MG63 (cell line): ENCODE results near the gene SLC36A1. TPM values are rescaled to one million over a fixed set of nuclear protein-coding genes. Genes with fewer than 3 reads are reported as not detected.

Experiments used
- DNase-seq: peaks from one replicate; pipeline ENCODE4 v3.0.0-alpha.2; 2020
- H3K27me3 ChIP-seq: fragments of 250-450 bp; sonication (Bioruptor Pico); 2 replicates; pipeline ENCODE4 v1.5.1; 2020; ENCODE audit warnings: mild to moderate bottlenecking, moderate library complexity
- H3K36me3 ChIP-seq: fragments of 250-450 bp; sonication (Bioruptor Pico); 2 replicates; pipeline ENCODE4 v1.5.1; 2020; ENCODE audit warnings: mild to moderate bottlenecking, moderate library complexity
- H3K4me3 ChIP-seq: fragments of 250-450 bp; sonication (Bioruptor Pico); 2 replicates; pipeline ENCODE4 v1.5.1; 2020; ENCODE audit warnings: mild to moderate bottlenecking, moderate library complexity
- H3K9me3 ChIP-seq: fragments of 250-450 bp; sonication (Bioruptor Pico); 2 replicates; pipeline ENCODE4 v1.5.1; 2020; ENCODE audit warnings: mild to moderate bottlenecking, moderate library complexity
- total RNA-seq: library from RNA; depleted of rRNA; stranded (reverse); fragments of >200 nt; shearing (Covaris generic); gene quantifications from 2 replicates; pipeline ENCODE4 v1.2.3, GENCODE V29; 2014; ENCODE audit warnings: low replicate concordance

The SLC36A1 gene
- total RNA-seq, 1 experiment from 2014 or later = 5.8 TPM

DNA sequence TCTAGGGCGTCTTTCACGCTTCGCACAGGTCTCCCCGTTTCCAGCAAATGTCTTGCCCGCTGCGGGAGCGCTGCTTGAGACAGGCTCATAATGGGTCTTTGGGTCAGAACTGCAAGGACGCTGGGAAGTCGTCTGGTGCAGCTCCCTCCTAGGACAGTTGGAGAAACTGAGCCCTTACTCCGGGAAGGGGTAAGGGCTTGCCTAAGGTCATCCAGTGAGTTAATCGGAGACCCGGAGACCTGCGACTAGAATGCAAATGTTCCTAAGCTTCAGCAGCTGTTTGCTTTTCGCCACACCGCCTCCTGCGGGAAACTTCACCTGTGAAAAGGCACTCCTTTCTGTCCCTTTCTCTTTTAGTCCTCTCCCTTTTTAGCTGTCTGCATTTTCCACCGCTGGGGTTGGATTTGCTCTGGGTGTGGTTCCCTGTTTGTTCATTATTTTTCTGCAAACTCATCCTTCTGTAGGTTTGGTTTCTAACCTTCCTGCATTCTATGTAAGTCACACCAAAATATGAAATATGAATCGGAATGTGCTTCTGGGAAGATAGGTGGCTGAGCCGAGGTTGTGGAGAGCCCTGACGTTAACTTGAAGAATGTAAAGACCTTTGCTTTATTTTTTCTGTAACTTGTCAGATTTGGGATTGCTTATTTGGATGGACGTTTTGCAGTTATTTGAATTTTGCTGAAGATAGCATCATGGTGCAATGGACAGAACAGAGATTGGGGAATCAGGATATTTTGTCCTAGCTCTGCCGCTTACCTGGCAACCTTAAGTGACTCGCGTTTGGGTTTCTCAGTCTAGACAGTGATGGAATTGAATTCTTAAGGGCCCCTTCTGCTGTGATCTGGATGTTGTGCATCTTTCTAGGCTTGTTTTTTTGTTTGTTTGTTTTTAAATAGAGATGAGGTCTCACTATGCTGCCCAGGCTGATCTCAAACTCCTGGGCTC, 909 bp downstream of the SLC36A1 start:
- peak overlapping the region; percentile 64 for H3K4me3 ChIP-seq
- H3K9me3 ChIP-seq = no peaks in the 10 kb centered on the region
- H3K27me3 ChIP-seq = peaks cover 8% of the 10 kb centered on the region; the same call in 1 of the 2 replicates
- no peaks in the 10 kb centered on the region for H3K36me3 ChIP-seq
- peak; percentile 9 for DNase-seq

DNA sequence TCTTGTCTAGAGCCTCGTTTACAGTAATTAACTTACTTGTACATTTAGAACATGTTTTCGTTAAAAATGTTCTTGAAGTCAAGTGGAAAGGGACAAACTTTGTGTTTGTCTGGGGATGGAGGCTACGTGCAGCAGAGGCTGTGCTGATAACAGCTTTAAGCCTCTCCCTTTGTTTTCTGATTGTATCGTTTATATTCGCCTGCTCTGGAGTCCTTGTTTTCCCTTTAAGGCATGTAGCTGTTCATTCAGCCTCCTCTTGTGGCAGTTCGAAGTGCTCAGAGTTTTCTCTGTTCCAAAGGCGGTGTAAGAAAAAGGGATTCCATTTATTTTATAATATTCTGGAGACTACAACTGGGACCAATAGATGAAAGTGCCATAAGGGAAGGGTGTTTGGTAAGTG, 1.9 kb downstream of the SLC36A1 start:
- no peaks in the 10 kb centered on the region for H3K36me3 ChIP-seq
- H3K4me3 ChIP-seq = no peak overlapping the region
- H3K9me3 ChIP-seq = no peaks in the 10 kb centered on the region
- H3K27me3 ChIP-seq = peaks cover 8% of the 10 kb centered on the region; the same call in 1 of the 2 replicates
- no peak for DNase-seq

DNA sequence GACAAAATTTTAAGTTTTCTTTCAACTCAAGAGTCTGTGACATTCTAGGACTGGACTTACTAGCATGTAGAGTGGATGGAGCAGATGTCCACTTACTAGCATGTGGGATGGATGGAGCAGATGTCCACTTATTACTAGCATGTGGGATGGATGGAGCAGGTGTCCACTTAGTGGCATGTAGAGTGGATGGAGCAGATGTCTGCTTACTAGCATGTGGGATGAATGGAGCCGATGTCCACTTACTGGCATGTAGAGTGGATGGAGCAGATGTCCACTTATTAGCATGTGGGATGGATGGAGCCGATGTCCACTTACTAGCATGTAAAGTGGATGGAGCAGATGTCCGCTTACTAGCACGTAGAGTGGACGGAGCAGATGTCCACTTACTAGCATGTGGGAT, 2.4 kb downstream of the SLC36A1 start:
- Histone ChIP-seq H3K27me3 (peaks cover 7% of the 10 kb centered on the region; the same call in 1 of the 2 replicates), H3K9me3 (no peaks in the 10 kb centered on the region), H3K36me3 (no peaks in the 10 kb centered on the region), H3K4me3 (no peak overlapping the region)
- DNase-seq = no peak

DNA sequence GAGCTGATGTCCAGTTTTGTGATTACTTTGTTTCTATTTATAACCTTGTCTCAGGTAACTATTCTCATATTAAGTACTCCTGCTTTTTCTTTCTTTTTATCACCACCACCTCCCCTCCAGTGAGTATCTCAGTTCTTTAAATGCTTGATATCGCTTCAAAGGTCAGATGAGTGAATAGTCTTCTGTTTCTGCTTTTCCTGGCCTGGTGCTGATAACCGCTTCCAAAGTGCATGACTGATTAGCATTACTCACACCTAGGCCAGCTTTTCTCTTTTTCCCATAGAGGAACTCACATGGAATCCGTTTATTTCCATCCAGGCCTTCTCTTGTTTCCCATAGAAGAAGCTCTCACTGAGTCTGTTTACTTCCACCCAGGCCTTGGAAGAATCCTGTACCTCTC, 3.2 kb downstream of the SLC36A1 start:
- Histone ChIP-seq H3K9me3 (no peaks in the 10 kb centered on the region), H3K36me3 (no peaks in the 10 kb centered on the region), H3K27me3 (peaks cover 4% of the 10 kb centered on the region; the same call in 1 of the 2 replicates), H3K4me3 (no peak overlapping the region)
- no peak for DNase-seq

DNA sequence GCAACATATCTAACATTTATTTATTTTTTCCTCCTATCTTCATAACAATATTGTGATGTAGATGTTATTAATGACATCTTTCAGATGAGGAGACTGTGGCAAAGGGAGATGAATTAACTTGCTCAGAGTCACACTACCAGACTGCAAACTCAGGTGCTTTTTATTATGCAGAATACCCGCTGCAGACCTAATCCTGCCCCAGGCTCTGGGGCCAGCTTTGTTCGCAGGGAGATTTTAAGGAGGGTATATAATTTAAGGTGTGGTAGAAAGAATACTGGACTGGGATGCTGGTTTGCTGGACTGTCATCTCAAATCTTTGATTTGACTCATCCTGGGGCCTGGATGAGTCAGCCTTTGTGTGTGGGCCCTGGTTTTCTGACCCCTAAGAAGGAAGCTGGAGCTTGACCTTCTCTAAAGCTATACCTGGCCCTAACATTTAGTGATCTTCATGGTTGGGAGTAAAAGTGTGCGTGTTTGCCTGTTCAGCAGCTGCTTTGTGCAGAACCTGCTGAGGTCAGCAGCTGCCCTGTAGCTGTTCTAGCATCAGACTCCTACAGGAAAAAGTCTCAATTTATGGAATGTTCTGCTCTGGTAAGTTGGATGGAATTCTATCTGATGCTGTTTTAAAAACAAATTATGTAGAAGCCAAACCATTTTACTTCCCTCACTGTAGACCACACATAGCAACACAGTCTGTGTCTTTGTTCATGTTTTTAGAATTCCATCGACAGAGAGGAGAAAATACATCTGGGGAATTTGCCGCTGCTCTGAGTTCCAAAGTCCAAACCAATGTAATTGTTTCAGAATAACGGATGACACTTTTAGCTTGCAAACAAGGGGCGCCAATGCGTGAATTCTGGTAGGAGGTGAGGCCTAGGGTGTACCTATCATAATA, 4.5 kb downstream of the SLC36A1 start:
- no peak overlapping the region for H3K4me3 ChIP-seq
- no peaks in the 10 kb centered on the region for H3K9me3 ChIP-seq
- peak; percentile 26 for DNase-seq
- H3K36me3 ChIP-seq = no peaks in the 10 kb centered on the region
- peaks cover under 1% of the 10 kb centered on the region; the same call in 1 of the 2 replicates for H3K27me3 ChIP-seq

DNA sequence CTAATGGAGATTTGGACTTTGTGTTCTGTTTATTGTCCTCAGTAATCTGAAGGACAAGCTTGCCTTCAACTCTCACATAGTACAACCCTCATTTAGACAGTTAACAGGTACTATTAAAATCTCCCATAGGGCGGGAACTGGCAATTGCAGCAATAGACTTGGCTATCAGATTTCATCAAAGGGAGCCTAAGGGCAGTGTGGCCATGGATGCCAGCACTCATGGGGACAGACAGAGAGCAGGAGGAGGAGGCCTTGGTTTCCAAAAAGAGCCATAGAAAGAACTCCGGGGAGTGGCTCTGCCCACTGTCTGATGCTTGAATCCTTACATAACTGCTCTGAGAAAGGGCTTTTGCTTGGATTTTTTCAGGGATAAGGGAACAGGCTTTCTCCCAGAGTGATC, 6.8 kb downstream of the SLC36A1 start:
- Histone ChIP-seq H3K36me3 (no peaks in the 10 kb centered on the region), H3K9me3 (no peaks in the 10 kb centered on the region), H3K27me3 (no peaks in the 10 kb centered on the region), H3K4me3 (no peak overlapping the region)
- no peak for DNase-seq

DNA sequence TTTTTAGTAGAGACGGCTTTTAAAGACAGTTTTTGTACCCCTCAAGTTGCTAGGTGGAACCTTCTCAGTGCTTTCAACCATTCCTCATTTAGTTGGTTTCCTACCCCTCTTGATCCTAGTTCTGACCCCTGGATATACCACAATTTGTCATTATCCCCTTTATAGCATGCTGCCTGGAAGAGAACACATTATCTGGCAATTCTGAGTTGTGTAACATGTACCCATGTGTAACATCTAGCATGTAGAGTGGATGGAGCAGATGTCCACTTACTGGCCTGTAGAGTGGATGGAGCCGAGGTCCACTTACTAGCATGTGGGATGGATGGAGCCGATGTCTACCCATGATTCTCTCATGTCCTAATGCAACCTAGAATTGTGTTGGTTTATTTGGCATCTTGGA, 7.5 kb downstream of the SLC36A1 start:
- Histone ChIP-seq H3K4me3 (no peak overlapping the region), H3K27me3 (no peaks in the 10 kb centered on the region), H3K36me3 (no peaks in the 10 kb centered on the region), H3K9me3 (no peaks in the 10 kb centered on the region)
- no peak for DNase-seq

DNA sequence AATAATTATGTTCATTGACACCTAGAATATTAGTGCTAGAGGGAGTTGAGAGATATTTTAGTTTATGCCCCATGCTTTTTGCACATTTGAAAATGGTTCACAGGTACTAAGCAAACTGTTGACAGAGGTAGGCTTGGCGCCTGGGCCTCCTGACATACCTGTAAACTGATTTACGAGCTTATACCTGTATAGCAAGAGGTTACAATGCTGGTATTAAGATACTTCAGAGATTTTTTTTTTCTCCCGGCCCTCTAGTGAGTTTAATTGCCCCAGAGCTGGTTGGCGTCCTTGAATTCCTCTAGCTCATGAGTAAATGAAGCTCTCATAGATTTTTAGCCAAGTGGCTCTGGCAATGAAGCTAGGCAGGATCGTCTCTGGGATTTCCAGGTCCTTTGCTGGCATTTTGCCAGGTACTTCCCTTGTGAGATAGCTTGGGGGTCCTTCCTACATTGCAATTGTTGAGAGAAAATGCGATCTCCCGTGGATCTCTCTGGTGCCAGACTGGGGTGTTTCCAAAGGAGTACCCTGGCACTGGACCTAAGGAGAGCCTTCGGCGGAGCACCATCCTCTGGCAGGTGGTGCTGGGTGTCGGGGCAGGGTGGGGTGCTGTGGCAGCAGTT, 9.0 kb downstream of the SLC36A1 start:
- no peaks in the 10 kb centered on the region for H3K27me3 ChIP-seq
- DNase-seq = no peak
- no peak overlapping the region for H3K4me3 ChIP-seq
- no peaks in the 10 kb centered on the region for H3K9me3 ChIP-seq
- no peaks in the 10 kb centered on the region for H3K36me3 ChIP-seq

DNA sequence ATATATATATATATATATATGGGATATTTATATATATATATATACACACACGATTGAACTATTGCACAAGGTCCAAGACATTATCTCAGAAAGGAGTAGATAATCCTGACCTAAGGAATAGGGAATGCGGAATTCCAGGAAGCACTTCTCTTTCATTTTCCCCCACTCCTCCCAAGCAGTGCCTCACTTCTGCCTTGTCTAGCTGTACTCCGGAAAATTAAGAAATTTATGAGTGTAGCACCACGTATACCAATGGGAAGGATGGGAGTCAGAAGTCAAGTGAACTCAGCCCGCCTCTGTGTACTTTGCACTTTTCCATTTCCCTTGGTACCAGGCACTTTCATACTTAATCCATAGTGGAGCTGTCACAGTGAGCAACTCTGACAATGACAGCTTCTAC, 10.9 kb downstream of the SLC36A1 start:
- Histone ChIP-seq H3K4me3 (no peak overlapping the region), H3K27me3 (no peaks in the 10 kb centered on the region), H3K9me3 (no peaks in the 10 kb centered on the region)

DNA sequence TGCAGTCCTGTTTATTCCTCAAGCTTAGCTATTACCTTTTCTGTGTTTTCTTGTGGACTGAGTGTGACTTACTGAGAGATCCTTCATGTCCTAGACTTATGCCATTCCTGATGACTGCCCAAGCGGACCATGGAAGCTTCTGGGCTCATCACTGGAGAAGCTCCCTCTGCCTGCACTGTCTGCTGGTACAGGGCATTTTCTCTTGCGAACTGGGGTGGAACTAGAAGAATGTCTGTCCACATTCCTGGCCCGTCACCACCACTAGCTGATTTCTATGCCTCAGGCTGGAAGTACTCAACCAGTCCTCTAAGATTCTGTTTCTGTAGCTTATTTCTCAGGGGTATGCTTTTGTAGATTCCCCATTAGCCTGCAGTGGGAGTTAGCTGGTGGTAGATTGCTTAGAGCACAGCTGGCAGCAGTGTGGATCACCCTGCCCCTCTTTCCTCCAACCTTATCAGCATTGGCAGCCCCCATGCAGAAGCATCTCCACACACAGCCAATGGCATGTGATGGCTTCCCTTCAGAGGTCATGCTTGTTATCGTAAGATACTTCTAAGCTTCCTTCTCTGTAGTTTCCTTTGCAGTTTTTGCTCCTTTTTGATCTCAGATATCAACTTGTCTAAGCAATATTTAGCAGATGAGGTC, 12.4 kb downstream of the SLC36A1 start:
- H3K27me3 ChIP-seq = no peaks in the 10 kb centered on the region
- H3K36me3 ChIP-seq = no peaks in the 10 kb centered on the region
- H3K9me3 ChIP-seq = no peaks in the 10 kb centered on the region
- no peak overlapping the region for H3K4me3 ChIP-seq
- DNase-seq = no peak

More for the DNA sequence above, 10.9 kb downstream of the SLC36A1 start:
- no peak for DNase-seq
- no peaks in the 10 kb centered on the region for H3K36me3 ChIP-seq

DNA sequence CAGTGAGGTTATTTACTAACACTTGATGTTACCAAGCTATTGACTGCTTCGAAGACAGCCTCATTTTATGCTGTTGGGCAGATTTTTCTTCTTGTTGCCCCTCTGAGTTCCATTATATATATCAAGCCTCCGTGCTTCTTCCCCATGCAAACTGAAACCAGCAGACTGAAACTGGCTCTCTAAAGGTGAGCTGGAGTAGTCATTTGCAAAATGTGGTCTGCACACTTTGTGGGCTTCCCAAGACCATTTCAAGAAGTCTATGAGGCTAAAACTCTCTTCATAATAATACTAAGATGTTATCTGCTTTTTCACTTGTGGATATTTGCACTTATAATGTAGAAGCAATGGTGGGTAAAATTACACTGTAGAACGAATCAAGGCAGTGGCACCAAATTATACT, 13.9 kb downstream of the SLC36A1 start:
- no peak for DNase-seq
- no peak overlapping the region for H3K4me3 ChIP-seq
- no peaks in the 10 kb centered on the region for H3K36me3 ChIP-seq
- no peaks in the 10 kb centered on the region for H3K27me3 ChIP-seq
- H3K9me3 ChIP-seq = no peaks in the 10 kb centered on the region

DNA sequence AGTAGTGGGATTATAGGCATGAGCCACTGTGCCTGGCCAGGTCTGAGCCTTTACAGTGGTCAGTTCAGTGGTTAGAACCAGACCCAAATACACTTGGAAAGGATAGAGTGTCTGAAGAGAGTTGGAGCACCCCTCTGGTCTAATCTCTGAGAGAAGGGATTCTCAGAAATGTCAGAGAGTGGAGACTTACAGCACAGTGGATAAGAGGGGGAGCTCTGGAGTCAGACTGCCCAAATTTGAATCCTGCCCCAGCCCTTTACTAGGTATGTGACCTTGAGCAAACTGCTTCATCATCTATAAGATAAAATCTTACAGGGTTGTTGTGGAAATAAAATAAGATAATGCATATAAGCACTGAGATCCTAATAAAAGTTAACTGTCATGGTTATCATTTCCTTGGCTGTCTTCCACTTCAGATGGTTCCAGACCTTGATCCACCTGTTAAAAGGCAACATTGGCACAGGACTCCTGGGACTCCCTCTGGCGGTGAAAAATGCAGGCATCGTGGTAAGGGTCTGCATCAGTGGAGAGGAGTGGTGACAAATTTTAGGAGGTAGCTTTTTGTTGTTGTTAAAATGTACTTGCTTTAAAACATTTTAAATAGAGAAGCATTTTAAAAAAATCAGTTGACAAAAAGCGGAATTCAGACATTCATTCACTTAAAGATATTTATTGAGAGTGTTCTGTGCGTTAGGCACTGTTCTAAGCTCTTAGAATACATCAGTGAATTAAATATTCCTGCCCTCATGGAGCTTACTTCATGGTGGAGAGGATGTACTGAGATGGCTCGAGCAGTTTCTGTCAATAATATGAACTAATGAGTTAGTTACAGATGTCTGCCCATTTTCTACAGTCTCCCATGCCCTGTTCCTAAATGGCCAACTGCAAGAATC, 16.0 kb downstream of the SLC36A1 start:
- peaks cover 3% of the 10 kb centered on the region for H3K36me3 ChIP-seq
- H3K27me3 ChIP-seq = no peaks in the 10 kb centered on the region
- H3K4me3 ChIP-seq = no peak overlapping the region
- no peak for DNase-seq
- H3K9me3 ChIP-seq = no peaks in the 10 kb centered on the region

DNA sequence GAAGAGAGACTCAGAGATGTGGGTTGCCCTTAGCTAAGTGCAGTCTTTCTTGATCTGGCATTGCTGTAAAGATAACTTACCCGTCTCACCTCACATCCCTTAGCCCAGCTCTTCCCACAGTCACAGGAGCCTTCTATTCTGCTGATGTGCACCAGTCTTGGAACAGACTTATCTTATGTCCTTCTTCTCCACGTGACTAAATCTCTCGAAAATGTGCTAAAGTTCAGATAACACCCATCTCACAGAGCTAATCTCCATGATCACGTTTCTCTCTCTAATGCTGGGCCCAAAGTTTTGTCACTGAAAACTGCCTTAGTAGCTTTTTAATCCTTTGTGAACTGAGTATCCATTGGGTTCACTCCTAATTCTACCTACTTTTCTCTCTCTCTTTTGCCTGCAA, 16.7 kb downstream of the SLC36A1 start:
- Histone ChIP-seq H3K27me3 (no peaks in the 10 kb centered on the region), H3K9me3 (no peaks in the 10 kb centered on the region), H3K36me3 (peaks cover 3% of the 10 kb centered on the region), H3K4me3 (no peak overlapping the region)
- no peak for DNase-seq

DNA sequence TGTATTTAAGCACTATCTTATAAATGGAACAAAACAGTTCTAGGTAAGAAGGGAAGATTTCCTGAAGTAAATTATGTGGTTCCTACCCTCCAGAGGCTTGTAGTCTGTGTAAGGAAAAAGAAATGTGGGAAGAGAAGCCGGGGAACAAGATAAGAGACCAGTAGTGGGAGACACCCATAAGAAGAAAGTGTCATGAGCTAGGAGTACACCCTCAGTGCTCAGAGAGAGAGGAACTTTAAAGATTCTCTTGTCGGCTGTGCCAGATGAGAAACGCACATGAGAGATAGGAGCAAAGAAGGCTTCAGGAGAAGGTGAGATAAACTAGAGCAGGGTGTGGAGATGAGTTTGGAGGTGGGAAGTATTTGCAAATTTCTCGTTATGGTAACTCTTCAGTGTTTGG, 18.1 kb downstream of the SLC36A1 start:
- no peak overlapping the region for H3K4me3 ChIP-seq
- peaks cover 3% of the 10 kb centered on the region for H3K36me3 ChIP-seq
- no peak for DNase-seq
- no peaks in the 10 kb centered on the region for H3K27me3 ChIP-seq
- H3K9me3 ChIP-seq = no peaks in the 10 kb centered on the region

DNA sequence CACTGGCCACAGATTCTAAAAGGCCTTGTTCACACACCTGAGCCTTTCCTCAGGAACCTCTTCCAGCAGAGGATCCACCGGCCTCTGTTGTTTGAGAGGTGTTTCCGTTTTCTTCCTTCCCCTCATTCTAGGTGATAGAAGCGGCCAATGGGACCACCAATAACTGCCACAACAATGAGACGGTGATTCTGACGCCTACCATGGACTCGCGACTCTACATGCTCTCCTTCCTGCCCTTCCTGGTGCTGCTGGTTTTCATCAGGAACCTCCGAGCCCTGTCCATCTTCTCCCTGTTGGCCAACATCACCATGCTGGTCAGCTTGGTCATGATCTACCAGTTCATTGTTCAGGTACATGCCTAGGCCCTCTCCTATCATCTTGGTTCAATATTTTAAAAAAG, 20.2 kb downstream of the SLC36A1 start:
- Histone ChIP-seq H3K27me3 (no peaks in the 10 kb centered on the region), H3K4me3 (no peak overlapping the region), H3K9me3 (no peaks in the 10 kb centered on the region), H3K36me3 (peaks cover 3% of the 10 kb centered on the region)
- DNase-seq = no peak

DNA sequence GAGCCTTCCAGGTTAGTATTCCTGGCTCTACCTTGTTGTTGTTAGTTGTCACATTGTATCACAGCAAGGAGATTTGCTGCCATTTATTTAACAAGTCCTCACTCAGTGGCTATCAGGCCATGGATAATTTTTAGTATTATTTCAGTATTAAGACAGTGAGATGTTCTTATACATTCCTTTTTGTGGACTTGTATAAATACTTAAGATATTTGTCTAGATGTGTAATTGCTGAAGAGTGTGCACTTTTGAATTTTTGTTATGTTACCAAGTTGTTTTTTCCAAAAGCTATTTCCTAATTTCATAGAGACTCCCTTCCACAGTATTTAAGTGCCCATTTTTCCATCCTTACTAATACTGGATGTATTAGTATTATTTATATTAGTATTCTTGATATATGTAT, 22.0 kb downstream of the SLC36A1 start:
- Histone ChIP-seq H3K27me3 (no peaks in the 10 kb centered on the region), H3K9me3 (no peaks in the 10 kb centered on the region), H3K36me3 (peaks cover 5% of the 10 kb centered on the region), H3K4me3 (no peak overlapping the region)
- DNase-seq = no peak
